Fibroblast of lung (primary cell): ENCODE measurements around the gene ZDHHC1. TPM values are rescaled to one million over a fixed set of nuclear protein-coding genes. Genes with fewer than 3 reads are reported as not detected.

Experiments
- DNase-seq, 2 donors: peaks; one replicate each; pipeline versions ENCODE4 v3.0.0 to v3.0.0-alpha.2; 2010; ENCODE audit warnings: low read depth in 2 of 2
- H2AFZ ChIP-seq: 2 replicates; pipeline ENCODE4 v1.5.1; 2012; ENCODE audit warnings: low read length, control low read depth, inconsistent platforms
- H3K27ac ChIP-seq: 2 replicates; pipeline ENCODE4 v1.5.1; 2011; ENCODE audit warnings: low read length, control low read depth; ENCODE audit not compliant: insufficient read depth
- H3K27me3 ChIP-seq: 2 replicates; pipeline ENCODE4 v1.5.1; 2011; ENCODE audit warnings: mild to moderate bottlenecking, low read length; ENCODE audit not compliant: control insufficient read depth, insufficient read depth
- H3K36me3 ChIP-seq: 2 replicates; pipeline ENCODE4 v1.5.1; 2011; ENCODE audit warnings: low read length; ENCODE audit not compliant: control insufficient read depth, insufficient read depth
- H3K4me1 ChIP-seq: 2 replicates; pipeline ENCODE4 v1.5.1; 2011; ENCODE audit warnings: low read length; ENCODE audit not compliant: control insufficient read depth, insufficient read depth; ENCODE audit errors: extremely low read depth
- H3K4me2 ChIP-seq: 2 replicates; pipeline ENCODE4 v1.5.1; 2011; ENCODE audit warnings: low read length, control low read depth; ENCODE audit not compliant: insufficient read depth; ENCODE audit errors: extremely low read depth
- H3K4me3 ChIP-seq, 4 experiments: fragments of 200-600 bp in 1 of 4; sonication (generic) in 1 of 4; replicated peaks in 1 of 4; 2 replicates each; pipeline ENCODE4 v1.5.1; 2011 to 2016; ENCODE audit warnings: low read length in 4 of 4, low read depth in 3 of 4, mild to moderate bottlenecking in 3 of 4, control low read depth in 2 of 4, inconsistent platforms in 1 of 4, mixed read lengths in 1 of 4; ENCODE audit not compliant: insufficient read depth in 1 of 4; ENCODE audit errors: control extremely low read depth in 1 of 4
- H3K79me2 ChIP-seq: 2 replicates; pipeline ENCODE4 v1.5.1; 2012; ENCODE audit warnings: mild to moderate bottlenecking, low read length, inconsistent platforms; ENCODE audit not compliant: control insufficient read depth, insufficient read depth
- H3K9ac ChIP-seq: 2 replicates; pipeline ENCODE4 v1.5.1; 2011; ENCODE audit warnings: mild to moderate bottlenecking, low read length, control low read depth; ENCODE audit not compliant: insufficient read depth
- H3K9me3 ChIP-seq: 2 replicates; pipeline ENCODE4 v1.5.1; 2012; ENCODE audit warnings: low read depth, low read length; ENCODE audit not compliant: control insufficient read depth, insufficient read depth
- H4K20me1 ChIP-seq: 2 replicates; pipeline ENCODE4 v1.5.1; 2011; ENCODE audit warnings: low read length; ENCODE audit not compliant: control insufficient read depth, insufficient read depth; ENCODE audit errors: extremely low read depth
- EZH2 ChIP-seq: IDR thresholded peaks from 2 replicates; pipeline ENCODE4 v1.5.1; 2012; ENCODE audit warnings: low read length, control low read depth, mild to moderate bottlenecking; ENCODE audit errors: missing control alignments
- polyA plus RNA-seq, 2 donors: library from polyadenylated mRNA; depleted of rRNA in 1 of 2; stranded (reverse) in 1 of 2; unstranded in 1 of 2; fragments of >200 nt; gene quantifications; 2 replicates each; pipeline ENCODE4 v1.2.1, GENCODE V29; 2011 to 2012; ENCODE audit warnings: missing spikeins in 1 of 2
- total RNA-seq: library from RNA; depleted of rRNA; stranded (reverse); fragments of >200 nt; gene quantifications from 2 replicates; pipeline ENCODE4 v1.2.1, GENCODE V29; 2014
- TF ChIP-seq, protein P1 (sequence below), 2 donors: IDR thresholded peaks in 1 of 2; conservative IDR thresholded peaks in 1 of 2; 1 replicate in 1 of 2; 2 replicates in 1 of 2; pipeline ENCODE4 v1.5.1; 2011 to 2012; ENCODE audit warnings: low read length in 2 of 2, control low read depth in 1 of 2, inconsistent platforms in 1 of 2, low read depth in 1 of 2, mild to moderate bottlenecking in 1 of 2

Gene ZDHHC1
- total and polyA plus RNA-seq, 2 donors (not counting 1 experiment from before 2014, with no cell fraction given): 2.7 to 6.4 TPM

DNA sequence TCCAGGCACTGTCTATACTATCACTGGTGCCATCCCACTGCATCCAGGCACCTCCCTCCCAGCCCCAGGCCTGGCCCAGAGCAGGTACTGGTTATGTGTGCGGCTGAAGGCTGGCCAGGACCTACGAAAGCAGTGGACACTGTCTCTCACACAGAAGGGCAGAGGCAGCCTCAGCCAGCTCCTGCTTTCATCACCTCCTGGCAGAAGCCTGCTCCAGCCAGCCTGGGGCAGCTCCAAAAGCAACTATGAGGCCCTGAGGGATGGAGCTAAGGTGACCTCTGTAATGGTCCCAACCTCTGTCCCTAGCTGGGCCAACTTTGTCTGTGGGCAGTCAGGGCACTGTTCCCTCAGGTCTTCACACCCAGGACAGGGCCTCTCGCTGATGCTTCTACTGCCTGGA lies 33.5 kb upstream of the ZDHHC1 start:
- no peak overlapping the region for H3K4me3 ChIP-seq
- peaks cover 20% of the 10 kb centered on the region for H3K4me1 ChIP-seq
- H3K79me2 ChIP-seq: no peaks in the 10 kb centered on the region
- no peaks in the 10 kb centered on the region for H3K27me3 ChIP-seq
- no peaks in the 10 kb centered on the region for H3K9me3 ChIP-seq
- peaks cover 4% of the 10 kb centered on the region for H4K20me1 ChIP-seq
- TF ChIP-seq EZH2: no peak
- TF ChIP-seq, protein P1, sequence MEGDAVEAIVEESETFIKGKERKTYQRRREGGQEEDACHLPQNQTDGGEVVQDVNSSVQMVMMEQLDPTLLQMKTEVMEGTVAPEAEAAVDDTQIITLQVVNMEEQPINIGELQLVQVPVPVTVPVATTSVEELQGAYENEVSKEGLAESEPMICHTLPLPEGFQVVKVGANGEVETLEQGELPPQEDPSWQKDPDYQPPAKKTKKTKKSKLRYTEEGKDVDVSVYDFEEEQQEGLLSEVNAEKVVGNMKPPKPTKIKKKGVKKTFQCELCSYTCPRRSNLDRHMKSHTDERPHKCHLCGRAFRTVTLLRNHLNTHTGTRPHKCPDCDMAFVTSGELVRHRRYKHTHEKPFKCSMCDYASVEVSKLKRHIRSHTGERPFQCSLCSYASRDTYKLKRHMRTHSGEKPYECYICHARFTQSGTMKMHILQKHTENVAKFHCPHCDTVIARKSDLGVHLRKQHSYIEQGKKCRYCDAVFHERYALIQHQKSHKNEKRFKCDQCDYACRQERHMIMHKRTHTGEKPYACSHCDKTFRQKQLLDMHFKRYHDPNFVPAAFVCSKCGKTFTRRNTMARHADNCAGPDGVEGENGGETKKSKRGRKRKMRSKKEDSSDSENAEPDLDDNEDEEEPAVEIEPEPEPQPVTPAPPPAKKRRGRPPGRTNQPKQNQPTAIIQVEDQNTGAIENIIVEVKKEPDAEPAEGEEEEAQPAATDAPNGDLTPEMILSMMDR (conservative IDR thresholded peaks at IDR 0.05 in 1 of 2, IDR thresholded peaks at IDR 0.05 in 1 of 2; ENCODE audit: low read depth in 1 of 2, low read length in 2 of 2): no peak
- no peak overlapping the region for H2AFZ ChIP-seq
- no peak overlapping the region for H3K4me2 ChIP-seq
- DNase-seq: peak in 1 of 2 donors; percentile 30
- H3K9ac ChIP-seq: no peak overlapping the region
- peaks cover 10% of the 10 kb centered on the region for H3K36me3 ChIP-seq
- no peak overlapping the region for H3K27ac ChIP-seq

DNA sequence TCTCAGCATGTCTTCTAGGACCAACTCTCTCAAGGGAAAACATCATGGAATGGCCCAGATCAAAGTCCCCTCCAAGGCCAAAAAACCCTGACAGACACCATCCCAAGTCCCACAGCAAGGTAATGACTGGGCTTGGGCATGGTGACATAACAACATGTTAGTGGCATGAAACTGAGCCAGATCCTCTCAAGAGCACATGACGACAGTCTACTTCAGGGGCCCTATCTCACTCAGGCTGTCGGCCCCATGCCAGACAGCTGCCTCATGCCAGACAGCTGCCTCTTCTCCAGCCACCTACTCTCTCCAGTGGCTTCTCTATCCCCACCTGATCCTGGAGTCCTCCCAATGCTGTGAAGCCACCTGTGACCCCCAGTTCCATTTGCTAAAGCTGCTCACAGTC lies 33.1 kb upstream of the ZDHHC1 start:
- Histone ChIP-seq H3K27ac (no peak overlapping the region), H3K79me2 (no peaks in the 10 kb centered on the region), H3K4me1 (peaks cover 22% of the 10 kb centered on the region), H3K27me3 (no peaks in the 10 kb centered on the region), H3K36me3 (peaks cover 10% of the 10 kb centered on the region), H2AFZ (no peak overlapping the region), H3K9ac (no peak overlapping the region), H3K9me3 (no peaks in the 10 kb centered on the region), H3K4me2 (no peak overlapping the region), H3K4me3 (no peak overlapping the region), H4K20me1 (peaks cover 4% of the 10 kb centered on the region)
- DNase-seq: no peak
- TF ChIP-seq, protein P1 (conservative IDR thresholded peaks at IDR 0.05 in 1 of 2, IDR thresholded peaks at IDR 0.05 in 1 of 2; ENCODE audit: low read depth in 1 of 2, low read length in 2 of 2): no peak
- TF ChIP-seq EZH2: no peak

DNA sequence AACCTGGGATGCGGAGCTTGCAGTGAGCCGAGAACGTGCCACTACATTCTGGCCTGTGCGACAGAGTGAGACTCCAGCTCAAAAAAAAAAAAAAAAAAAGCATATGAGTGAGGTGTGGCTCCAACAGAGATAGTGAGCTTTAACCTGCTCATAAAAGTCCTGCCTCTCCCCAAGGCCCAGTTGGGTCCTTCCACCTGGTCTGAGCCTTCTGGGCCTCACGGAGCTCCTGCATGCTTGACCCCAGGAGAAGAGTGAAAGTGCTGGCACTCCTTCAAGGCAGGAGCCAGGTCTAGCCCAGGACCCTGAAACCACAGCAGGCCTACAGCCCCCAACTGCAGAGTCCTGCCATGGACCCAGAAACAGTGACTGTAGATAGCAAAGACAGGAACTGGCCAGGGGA lies 32.3 kb upstream of the ZDHHC1 start:
- TF ChIP-seq, protein P1 (conservative IDR thresholded peaks at IDR 0.05 in 1 of 2, IDR thresholded peaks at IDR 0.05 in 1 of 2; ENCODE audit: low read depth in 1 of 2, low read length in 2 of 2): no peak
- TF ChIP-seq EZH2: no peak
- H3K9me3 ChIP-seq: no peaks in the 10 kb centered on the region
- DNase-seq: no peak

More for the DNA sequence above, 32.3 kb upstream of the ZDHHC1 start:
- H3K4me2 ChIP-seq: no peak overlapping the region
- H3K4me1 ChIP-seq: peaks cover 24% of the 10 kb centered on the region
- H4K20me1 ChIP-seq: peaks cover 4% of the 10 kb centered on the region
- H3K27ac ChIP-seq: no peak overlapping the region
- no peaks in the 10 kb centered on the region for H3K27me3 ChIP-seq
- H3K79me2 ChIP-seq: no peaks in the 10 kb centered on the region
- peaks cover 13% of the 10 kb centered on the region for H3K36me3 ChIP-seq
- H3K4me3 ChIP-seq: no peak overlapping the region
- no peak overlapping the region for H3K9ac ChIP-seq
- no peak overlapping the region for H2AFZ ChIP-seq
